NCI-H146 treated with DMSO at 0.1 percent for 48 hours (cell line): ENCODE data around the gene GOLIM4.
"Not testable (repeated sequence)": the region's sequence is repeated elsewhere in the genome, so short reads cannot be mapped to it uniquely, and the experiment has no call there.

ENCODE experiments used
- DNase-seq: peaks from one replicate; lab custom pipeline; 2025; ENCODE audit not compliant: unreplicated experiment; lab: John Stamatoyannopoulos, UW

Gene GOLIM4

GRCh38 chr3:168048414-168049330 is 47.1 kb downstream of the GOLIM4 start:
- no peak for DNase-seq

DNA sequence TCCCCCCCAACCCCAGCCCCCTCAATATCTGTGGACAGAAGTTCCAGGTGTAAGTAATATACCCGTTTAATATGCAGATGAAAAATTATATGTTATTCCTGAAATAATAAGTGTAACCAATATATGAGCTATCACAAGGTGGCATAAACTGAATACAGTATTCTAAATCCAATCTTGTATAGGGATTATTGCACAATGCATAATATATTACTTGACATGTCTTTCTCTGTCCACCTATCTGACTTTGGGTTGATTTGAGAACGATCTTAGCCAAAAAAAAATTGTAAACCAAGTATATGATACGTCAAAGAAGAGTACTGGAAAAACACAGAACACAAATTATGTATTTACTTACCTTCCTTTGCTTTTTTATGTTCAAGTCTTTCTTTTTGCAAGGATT is 47.8 kb downstream of the GOLIM4 start:
- no peak for DNase-seq

DNA sequence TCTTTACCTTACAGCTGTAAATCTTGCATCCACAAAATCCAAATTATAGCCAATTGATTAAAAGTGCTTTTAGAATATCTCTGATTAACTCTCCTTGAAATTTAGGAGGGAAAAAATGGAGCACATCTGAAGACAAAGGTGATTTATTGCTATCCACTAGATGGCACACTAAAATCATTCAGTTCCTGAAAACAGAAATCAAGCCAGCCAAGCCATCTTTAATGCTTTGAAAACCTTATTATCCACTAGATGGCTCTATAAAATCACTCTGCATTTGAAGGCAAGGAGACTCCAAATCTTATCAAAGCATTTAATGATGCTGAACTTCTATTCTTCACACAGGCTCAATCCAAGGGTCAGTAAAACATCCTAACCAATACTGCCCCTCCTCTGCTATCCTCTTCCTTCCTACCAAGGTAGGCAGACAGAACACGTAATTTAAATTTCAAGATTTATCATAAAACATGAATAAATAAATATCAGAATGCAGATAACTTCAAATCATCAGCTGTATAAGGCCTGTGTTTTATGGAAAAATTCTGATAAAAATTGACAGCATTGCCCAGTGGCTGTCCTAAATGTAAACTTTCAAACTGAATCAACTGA is 48.4 kb downstream of the GOLIM4 start:
- DNase-seq: peak; percentile 96

DNA sequence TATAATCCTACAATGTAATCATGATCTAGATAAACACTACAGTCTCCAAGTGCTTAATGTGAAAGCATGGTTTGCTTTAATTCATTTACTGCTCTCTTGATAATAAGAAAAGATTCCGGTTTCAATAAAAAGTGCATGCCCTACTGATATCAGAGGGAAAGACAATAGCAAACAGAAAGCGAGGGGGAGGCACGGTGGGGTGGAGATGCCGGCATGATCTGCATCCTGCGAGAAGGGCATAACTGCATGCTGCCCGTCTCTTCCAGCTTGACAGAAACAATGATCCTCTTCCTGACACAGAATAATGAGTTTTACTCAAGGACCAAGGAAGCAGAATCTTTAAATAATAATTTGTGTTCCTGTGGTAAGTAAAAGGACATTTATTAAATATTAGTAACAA is 51.7 kb downstream of the GOLIM4 start:
- no peak for DNase-seq

- DNase-seq: peak; percentile 38
Observed at GRCh38 chr3:168040607-168041208, 55.0 kb downstream of the GOLIM4 start.

DNA sequence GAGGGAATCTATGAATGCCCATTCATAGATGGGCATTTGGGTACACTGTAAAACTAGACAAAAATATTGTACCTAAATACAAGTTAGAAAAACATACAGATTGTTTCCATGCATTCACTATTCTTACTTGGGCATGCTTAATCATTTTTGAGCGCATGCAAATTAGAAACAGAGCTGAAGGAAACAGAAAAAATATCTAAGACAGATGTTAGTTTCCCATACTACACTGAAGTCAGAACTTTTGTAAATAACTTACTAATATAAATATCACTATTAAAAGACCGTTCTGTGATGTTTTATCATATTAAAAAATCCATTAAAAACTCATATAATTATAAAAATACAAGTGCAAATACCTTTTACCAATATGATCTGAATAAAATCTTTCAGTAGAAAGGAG is 58.7 kb downstream of the GOLIM4 start:
- DNase-seq: no peak

DNA sequence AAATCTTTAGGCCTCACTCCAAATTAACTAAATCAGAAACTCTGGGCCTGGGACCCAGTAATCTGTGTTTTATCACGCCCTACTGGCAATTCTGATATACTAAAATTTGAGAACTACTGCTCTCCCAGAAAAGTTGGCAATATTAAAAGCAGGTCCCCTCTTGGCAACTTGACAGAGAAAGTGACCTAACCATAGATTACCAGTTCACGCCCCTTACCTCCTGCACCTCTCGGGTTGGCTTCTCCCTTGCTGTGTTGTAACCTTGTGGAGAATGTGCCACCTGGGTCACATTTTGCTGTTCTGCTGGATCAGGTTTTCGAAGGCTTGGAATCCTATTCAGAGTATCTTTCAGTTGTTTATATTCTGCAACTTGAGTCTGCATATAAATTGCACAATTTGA is 59.1 kb downstream of the GOLIM4 start:
- DNase-seq: no peak

GRCh38 chr3:168034152-168034928 is 61.4 kb downstream of the GOLIM4 start:
- DNase-seq: no peak

DNA sequence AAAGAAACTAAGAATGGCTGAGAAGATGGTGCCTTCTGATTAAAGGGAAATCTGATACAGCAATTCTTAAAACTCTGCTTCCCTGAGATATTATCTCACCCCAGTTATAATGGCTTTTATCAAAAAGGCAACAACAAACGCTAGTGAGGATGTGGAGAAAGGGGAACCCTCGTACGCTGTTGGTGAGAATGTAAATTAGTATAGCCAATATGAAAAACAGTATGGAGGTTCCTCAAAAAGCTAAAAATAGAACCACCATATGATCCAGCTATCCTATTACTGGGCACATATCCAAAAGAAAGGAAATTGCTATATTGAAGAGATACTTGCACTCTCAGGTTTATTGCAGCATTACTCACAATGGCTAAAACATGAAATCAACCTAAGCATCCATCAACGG is 65.1 kb downstream of the GOLIM4 start:
- no peak for DNase-seq

- peak; percentile 45 for DNase-seq
Observed at GRCh38 chr3:168029705-168030104, 66.0 kb downstream of the GOLIM4 start.

DNA sequence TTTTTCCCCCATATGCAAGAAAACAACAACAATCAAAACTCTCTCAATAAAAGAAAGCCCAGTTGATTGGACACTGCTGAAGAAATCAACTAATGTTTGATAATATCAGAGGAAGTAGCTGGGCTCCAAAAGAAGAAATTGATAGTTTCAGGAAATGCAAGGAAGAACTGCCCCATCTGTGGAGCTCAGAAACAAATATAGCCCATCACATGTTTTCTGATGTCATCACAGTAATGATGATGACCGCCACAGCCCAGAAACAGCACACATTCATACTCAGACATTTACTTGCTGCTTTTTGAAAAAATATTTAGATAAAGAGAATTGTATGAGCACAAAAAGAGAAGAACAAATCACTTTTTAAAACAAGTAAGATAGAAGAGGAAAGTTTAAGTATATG is 67.6 kb downstream of the GOLIM4 start:
- no peak for DNase-seq

DNA sequence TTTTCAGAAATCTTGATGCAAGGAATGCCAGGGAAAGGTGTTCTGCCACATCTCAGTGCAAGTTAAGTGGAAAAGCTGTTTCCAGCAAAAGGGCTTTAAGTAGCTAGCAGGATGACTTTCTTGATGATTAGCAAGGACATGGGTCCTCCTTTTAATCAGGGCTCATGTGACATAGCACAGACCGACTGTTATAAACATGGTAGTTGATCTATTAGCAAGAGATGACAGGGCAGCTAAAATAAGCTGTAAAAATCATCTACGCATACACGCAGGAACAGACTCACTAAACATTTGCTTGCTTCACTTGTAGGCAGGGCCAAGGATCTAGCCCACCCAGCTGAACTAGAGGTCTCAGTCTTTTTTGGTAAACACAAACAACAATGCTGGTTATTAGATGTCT is 69.0 kb downstream of the GOLIM4 start:
- DNase-seq: no peak

DNA sequence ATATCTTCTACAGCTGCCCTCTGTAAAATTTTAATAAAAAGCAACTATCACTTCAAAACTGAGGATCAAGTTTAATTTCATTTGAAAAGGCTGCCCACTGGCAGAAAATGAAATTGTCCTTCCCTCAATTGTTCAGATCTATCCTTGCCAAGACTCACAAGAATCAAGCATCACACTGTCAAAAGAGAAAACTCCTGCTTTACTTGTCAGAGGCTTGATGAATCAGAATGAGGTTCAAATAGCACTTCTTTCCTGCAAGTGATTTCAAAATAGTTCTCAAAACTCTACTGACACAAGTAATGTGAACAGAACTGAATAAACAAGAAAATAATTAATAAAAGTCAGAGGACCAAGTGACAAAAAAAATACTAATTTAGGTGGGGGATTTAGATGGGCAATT is 70.6 kb downstream of the GOLIM4 start:
- no peak for DNase-seq

DNA sequence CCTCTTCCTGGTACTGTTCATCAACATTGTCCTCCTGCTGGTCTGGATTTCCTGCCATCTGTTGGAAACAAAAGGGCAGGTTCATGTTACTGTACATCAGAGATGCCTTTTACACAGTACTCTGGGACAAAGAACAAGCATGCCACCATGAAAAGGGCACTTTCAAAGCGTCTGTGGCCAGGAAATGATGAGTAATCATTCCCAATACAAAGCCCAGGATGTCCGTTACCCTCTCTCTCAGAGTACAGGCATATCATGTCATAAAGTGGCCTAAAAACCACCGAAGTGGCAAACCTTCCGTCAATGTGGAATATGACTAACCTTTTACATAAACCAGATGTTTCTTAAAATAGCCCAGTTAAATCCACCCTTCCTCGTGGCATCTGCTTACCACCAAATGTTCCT is 71.2 kb downstream of the GOLIM4 start:
- peak; percentile 99 for DNase-seq

DNA sequence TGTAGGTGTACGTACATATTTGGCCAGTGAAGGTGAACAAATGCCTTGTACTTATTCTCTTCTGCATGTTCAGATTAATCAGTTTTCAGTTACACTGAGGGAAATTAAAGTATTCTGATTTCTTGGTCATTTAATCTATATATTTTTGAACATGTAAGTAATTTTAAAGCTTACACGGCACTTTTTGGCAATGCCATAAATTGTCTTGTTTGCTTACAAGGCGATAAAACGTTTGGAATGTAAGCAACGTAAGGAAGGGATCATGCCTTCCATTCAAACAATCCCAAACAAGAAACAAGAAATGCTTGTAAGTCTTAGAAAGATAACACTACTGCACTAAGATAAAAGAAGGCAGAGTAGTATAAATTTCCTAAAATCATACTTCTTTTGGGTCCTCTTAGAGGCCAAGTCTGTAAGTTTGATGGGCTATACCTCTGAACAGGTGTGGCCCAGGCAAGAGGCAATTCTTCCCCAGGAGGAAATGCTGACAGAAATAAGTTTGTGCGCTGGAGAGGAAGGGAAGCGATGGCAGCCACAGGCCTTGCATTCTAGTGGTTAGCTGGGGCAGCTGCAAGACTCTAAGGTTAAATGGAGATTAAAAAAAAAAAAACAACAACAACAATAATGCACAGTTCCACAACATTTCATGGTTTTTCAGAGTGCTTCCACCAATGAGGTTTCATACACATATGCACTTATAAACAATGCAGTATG is 73.8 kb downstream of the GOLIM4 start:
- DNase-seq: no peak

- DNase-seq: not testable (repeated sequence)
Observed at GRCh38 chr3:168011280-168011679, 84.4 kb downstream of the GOLIM4 start.

DNA sequence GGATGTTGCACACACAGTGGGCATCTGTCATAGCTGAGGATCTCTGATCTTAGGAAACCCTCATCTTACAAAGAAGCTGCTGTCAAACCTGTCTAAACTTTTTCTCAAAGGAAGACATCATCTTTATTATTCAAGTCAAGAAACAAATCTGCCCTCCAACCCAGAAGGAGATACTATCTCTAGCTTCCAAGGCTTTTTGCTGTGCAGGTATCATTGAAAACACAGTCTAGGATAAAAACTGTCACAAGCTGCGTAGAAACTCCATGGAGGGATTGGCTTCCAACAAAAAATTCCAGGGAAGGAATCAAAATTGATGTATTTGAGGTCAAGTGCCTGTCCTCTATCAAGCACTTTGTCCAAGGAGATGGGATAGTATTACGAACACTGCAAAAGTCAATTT is 89.1 kb downstream of the GOLIM4 start:
- no peak for DNase-seq

GRCh38 chr3:168003911-168004310 is 91.8 kb downstream of the GOLIM4 start:
- no peak for DNase-seq

- peak; percentile 55 for DNase-seq
Observed at GRCh38 chr3:168002786-168003368, 92.8 kb downstream of the GOLIM4 start.

DNA sequence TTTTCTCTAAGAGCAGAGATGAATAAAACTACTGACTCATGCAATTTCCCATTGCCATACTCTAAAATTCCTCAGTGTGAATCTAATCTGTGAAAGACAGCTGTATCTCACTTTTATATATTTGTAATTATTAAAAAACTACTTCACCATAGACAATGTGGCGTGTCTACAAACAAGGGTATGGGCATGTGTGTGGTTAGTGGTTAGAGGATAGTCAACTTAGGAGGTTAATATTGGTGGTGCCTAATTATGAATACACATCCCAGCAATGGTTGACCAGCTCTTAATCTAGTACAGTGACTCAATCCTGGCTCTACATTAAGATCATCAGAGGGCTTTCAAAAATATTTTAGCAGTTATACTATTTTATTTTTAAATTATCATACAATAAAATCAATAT is 94.5 kb downstream of the GOLIM4 start:
- no peak for DNase-seq
